HG03354 (cell line): ENCODE measurements around the gene RPP25L.
"Not testable (repeated sequence)": the region's sequence is repeated elsewhere in the genome, so short reads cannot be mapped to it uniquely, and the experiment has no call there.

Source experiments
- ATAC-seq: cut with Tn5 transposase; IDR thresholded peaks from one replicate; pipeline ENCODE4 v1.9.1; 2021; ENCODE audit warnings: mild to moderate bottlenecking; ENCODE audit not compliant: unreplicated experiment, poor library complexity, severe bottlenecking

RPP25L gene

GRCh38 chr9:34639322-34639721 is 27.4 kb upstream of the RPP25L start:
- ATAC-seq: not testable (repeated sequence)

- ATAC-seq: no peak
Measured at GRCh38 chr9:34638138-34638445, 26.2 kb upstream of the RPP25L start.

GRCh38 chr9:34637356-34638137 is 25.6 kb upstream of the RPP25L start, which contains the start of gene SIGMAR1:
TSS of gene SIGMAR1 (minus strand) at chr9:34637787. CDS start at chr9:34637697, 90 bp downstream.
- ATAC-seq: peak; percentile 86

- ATAC-seq: peak; percentile 2
Measured at GRCh38 chr9:34636791-34637355, 25.0 kb upstream of the RPP25L start.

DNA sequence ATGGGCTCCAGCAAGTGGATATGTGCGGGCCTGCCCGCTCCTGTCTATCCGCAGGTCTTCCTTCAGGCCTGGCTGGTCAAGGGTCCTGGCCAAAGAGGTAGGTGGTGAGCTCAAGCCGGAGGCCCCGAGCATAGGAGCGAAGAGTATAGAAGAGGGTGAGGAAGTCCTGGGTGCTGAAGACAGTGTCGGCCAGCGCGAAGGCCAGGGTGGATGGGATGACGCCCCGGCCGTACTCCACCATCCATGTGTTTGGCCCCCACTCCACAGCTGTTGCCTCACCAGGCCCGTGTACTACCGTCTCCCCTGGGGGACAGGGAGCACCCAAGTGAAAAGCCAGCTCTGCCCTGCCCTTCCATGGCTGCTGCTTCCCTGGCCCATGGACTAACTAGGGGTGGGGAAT is 23.7 kb upstream of the RPP25L start:
- no peak for ATAC-seq

DNA sequence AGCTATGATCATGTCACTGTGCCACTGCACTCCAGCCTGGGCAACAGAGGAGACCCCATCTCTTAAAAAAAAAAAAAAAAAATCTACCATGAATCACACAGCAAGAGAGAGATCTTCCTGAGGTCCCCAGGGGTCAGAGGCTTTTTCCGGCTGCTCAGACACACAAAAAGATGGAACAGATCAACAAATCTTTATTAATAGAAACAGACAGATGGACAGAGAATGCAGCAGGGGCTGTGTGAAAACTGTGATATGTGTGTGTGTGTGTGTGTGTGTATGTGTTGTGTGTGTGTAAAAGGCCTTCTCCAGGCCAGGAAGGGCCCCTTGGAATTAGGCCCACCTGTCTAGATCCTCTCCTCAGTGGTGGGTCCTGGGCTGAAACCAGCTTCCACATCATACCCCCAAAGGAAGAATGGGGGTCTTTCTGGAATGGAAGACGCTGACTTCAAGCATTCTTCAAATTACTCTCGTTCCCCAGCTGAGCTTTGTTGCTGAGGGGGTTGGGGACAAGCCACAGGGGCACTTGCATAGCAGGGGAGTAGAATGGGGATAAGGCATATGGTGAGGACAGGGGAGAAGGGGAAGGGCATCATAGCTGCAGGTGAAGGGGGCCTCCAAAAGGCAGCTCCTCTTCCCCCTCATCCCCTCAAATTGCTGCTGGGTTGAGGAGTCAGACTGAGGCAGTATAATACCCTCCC is 22.8 kb upstream of the RPP25L start:
- no peak for ATAC-seq

- ATAC-seq: peak; percentile 44
Measured at GRCh38 chr9:34633851-34634550, 22.1 kb upstream of the RPP25L start.

GRCh38 chr9:34633166-34633565 is 21.3 kb upstream of the RPP25L start:
- no peak for ATAC-seq

GRCh38 chr9:34630402-34631154 is 18.7 kb upstream of the RPP25L start:
- no peak for ATAC-seq

- ATAC-seq: no peak
Measured at GRCh38 chr9:34629491-34629808, 17.6 kb upstream of the RPP25L start.

- no peak for ATAC-seq
Measured at GRCh38 chr9:34628656-34629490, 17.0 kb upstream of the RPP25L start, which contains the start of gene ARID3C. TSS of gene ARID3C (minus strand) at chr9:34629066. CDS start at chr9:34628014, 1,052 bp downstream.

DNA sequence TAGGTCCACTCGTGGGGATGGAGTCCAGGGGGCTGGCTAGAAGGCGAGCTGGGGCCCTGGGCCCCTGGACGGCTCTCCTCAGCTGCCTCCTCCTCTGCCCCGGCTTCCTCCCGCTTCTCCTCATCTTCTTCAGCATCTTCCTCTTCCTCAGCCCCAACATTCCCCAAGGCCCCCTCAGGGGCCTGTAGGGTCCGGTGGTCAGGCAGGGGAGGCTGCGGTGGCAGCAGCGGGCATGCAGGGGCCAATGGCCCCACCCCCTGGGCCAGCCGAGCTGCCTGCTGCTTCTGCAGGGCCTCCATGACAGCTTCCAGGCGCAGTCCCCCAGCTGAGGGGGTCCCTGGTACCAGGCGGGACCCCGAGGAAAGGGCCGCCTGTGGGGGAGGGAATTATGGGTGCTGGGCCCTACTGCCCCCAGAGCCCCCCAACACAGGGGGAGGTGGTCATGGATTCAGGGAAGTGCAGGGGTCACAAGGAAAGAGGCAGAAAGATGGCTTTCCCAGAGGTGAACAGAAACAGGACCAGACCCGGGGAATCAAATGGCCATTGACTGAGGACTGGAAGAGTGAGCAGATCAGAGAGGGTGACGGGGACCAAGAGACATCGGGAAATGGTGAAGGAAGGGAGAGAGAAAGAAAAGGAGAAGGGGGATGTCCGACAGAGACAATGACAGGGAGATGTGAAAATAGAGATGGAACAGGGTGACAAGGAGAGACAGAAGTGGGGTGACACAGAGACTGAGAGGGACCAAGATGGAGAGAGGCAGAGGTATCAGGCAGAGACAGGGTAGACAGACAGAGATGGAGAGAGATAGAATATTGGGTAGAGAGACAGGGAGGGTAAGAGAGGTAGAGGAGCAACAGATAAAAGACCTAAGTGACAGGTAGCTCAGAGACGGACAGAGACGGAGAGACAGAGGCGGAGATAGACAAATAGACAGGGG is 16.1 kb upstream of the RPP25L start:
- no peak for ATAC-seq

GRCh38 chr9:34625186-34625486 is 13.2 kb upstream of the RPP25L start:
- ATAC-seq: no peak

DNA sequence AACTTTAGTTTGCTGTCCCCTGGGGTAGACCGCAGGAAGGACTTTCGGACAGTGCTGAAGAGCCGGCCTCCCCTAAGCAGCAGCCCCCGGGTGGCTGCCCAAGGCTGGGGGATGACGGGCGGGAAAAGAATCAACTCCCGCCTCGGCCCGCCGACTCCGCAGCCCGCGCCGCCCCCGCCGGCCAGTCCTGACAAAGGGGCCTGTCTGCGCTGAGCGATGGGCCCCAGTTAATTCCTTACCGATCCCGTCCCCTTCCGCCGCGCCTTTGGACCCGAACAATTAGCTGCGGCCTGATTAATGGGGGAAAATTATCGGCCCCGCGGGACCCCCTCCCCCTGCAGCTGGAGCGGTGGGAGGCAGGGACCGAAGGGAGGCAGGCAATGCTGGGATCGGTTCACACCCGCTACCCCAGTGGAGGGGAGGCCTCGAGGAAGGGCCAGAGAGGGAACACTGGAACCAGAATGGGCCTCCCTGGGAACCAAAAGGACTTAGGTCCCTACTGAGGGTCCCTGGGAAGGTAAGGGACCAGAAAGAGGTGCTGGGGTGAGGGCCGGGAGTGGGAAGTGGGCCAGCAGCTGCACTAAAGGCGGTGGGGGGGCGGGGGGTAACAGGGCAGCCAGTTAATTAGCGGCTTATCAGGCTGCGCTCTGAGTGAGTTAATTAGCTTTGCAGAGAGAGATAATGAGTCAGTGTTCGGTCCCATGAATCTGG is 12.7 kb upstream of the RPP25L start:
- ATAC-seq: no peak

DNA sequence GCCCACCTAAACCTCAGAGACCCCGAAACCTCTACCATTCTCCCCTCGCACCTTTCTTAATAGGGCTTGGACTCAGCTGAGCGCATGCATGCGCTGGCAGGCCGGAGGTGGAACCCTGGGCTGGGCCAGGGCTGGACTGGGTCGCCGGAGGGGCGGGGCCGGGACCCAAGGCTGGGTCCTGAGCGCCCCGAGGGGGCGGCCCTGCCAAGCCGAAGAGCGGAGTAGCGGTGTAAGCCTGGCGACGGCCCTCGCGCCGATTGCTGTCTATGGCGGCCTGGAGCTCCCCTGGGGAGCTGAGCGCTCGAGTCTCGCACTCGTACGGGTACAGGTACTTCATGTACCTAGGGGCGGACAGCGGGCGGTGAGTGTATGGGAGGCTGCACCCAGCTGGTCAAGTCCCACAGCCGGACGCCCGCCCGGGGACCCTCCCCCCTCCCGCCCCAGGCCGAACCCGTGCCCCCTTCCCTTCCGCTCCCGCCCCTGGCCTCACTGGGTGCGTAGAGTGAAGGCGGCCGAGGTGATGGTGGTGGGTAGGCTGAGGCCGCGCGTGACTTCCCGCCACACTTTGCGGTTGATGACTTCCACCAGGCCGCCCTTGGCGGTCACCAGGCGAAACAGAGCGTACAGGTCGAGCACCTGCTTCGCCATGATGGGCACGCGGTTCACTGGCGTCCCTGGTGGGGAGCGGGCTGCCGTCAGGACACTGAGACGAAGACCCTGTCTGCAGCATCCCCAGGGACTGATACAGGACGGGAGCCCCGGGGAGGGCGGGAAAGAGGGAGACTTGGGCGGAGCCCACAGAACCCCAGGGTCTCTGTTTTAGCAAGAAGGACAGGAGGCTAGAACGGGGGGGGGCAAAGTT is 11.7 kb upstream of the RPP25L start:
- no peak for ATAC-seq
